Esophagus squamous epithelium (tissue), 4 donors: Measurements from ENCODE around the gene ZNF672.

Source experiments
- CTCF ChIP-seq, 6 experiments: fragments of 450-650 bp in 4 of 6; fragments of 200-600 bp in 2 of 6; sonication (generic) in 2 of 6; IDR thresholded peaks; one replicate each; pipeline ENCODE4 v1.5.1; 2016 to 2019; ENCODE audit warnings: antibody characterized with exemption in 6 of 6, mild to moderate bottlenecking in 4 of 6, moderate library complexity in 4 of 6
- POLR2A ChIP-seq, 4 donors: fragments of 450-650 bp; IDR thresholded peaks; one replicate each; pipeline ENCODE4 v1.6.1; 2017; ENCODE audit warnings: antibody characterized with exemption in 4 of 4, mild to moderate bottlenecking in 4 of 4, moderate library complexity in 3 of 4

DNA sequence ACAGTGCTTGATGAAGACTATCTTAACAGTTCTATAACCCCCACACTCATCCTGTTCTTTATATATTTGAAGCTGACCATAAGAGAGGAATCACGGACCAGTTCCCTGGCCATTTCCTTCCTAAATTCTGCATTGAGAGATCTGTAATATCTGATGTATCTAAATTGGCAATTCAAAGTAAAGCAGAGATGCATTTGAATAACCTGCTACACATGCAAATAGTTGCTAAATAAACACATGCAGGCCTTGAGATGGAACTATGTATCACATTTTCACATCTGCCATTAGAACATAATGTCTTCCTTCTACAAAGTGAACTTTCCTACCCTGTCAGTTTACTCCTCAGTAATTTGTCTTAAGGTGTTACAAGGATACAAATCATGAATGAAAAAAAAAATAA is 47.6 kb downstream of the ZNF672 start:
- TF ChIP-seq CTCF (IDR thresholded peaks at IDR 0.05) (no peak), POLR2A (IDR thresholded peaks at IDR 0.05) (no peak)
